Heart left ventricle (tissue), 16 donors: Measurements from ENCODE around the gene SIN3A. TPM values are rescaled to one million over a fixed set of nuclear protein-coding genes. Genes with fewer than 3 reads are reported as not detected.

Source experiments
- ATAC-seq, 4 donors: fragments of 200-7000 bp; cut with Tn5 transposase; one replicate each; pipeline ENCODE4 v1.9.1; 2020 to 2022; ENCODE audit warnings: moderate library complexity in 4 of 4, mild to moderate bottlenecking in 3 of 4, moderate number of reproducible peaks in 1 of 4
- DNase-seq, 5 donors: peaks; one replicate each; pipeline ENCODE4 v3.0.0-alpha.2; 2020
- H3K27ac ChIP-seq, 12 donors: fragments of 200-600 bp; sonication (generic) in 4 of 12; one replicate each; pipeline versions ENCODE4 v1.5.0 to v1.8.0; 2016 to 2022; ENCODE audit warnings: mild to moderate bottlenecking in 2 of 12
- H3K27me3 ChIP-seq, 9 donors: fragments of 200-600 bp; sonication (generic) in 2 of 9; one replicate each; pipeline versions ENCODE4 v1.5.1 to v1.8.0; 2016 to 2022; ENCODE audit warnings: mild to moderate bottlenecking in 3 of 9
- H3K36me3 ChIP-seq, 9 donors: fragments of 200-600 bp; sonication (generic) in 2 of 9; one replicate each; pipeline versions ENCODE4 v1.5.0 to v1.8.0; 2018 to 2022; ENCODE audit warnings: mild to moderate bottlenecking in 2 of 9
- H3K4me1 ChIP-seq, 12 donors: fragments of 200-600 bp; sonication (generic) in 4 of 12; one replicate each; pipeline versions ENCODE4 v1.5.0 to v1.8.0; 2016 to 2022; ENCODE audit warnings: mild to moderate bottlenecking in 3 of 12
- H3K4me3 ChIP-seq, 12 donors: fragments of 200-600 bp; sonication (generic) in 4 of 12; one replicate each; pipeline versions ENCODE4 v1.5.0 to v1.8.0; 2017 to 2022; ENCODE audit warnings: mild to moderate bottlenecking in 9 of 12, moderate library complexity in 4 of 12
- H3K9me3 ChIP-seq, 12 donors: fragments of 200-600 bp; sonication (generic) in 4 of 12; one replicate each; pipeline versions ENCODE4 v1.5.0 to v1.8.0; 2016 to 2022; ENCODE audit warnings: mild to moderate bottlenecking in 1 of 12
- CTCF ChIP-seq, 12 donors: fragments of 200-600 bp; sonication (generic) in 4 of 12; IDR thresholded peaks; one replicate each; pipeline versions ENCODE4 v1.5.0 to v1.8.0; 2018 to 2022; ENCODE audit warnings: antibody characterized with exemption in 12 of 12, mild to moderate bottlenecking in 5 of 12
- POLR2A ChIP-seq, 2 donors: fragments of 450-650 bp; IDR thresholded peaks; one replicate each; pipeline ENCODE4 v1.6.1; 2017; ENCODE audit warnings: antibody characterized with exemption in 2 of 2, mild to moderate bottlenecking in 2 of 2, moderate library complexity in 2 of 2
- WGBS, 4 donors: extraction: QIAGEN DNeasy Blood & Tissue Kit in 2 of 4; methylation state at CpG; one replicate each; pipeline versions ENCODE4 v1.1.5 to v1.1.7; 2013 to 2018; 5-methylcytosine and 5-hydroxymethylcytosine counted together
- intact Hi-C, 10 donors: fragments of 100-400 bp; cut with DNase I; formaldehyde crosslinking; loops; one replicate each; pipeline versions ENCODE4 v1.11.1 to v1.14.2; 2022
- polyA plus RNA-seq, 2 donors: library from polyadenylated mRNA; stranded (reverse); fragments of 200-250 nt; gene quantifications; one replicate each; pipeline ENCODE4 v1.2.3, GENCODE V29; 2013
- total RNA-seq, 9 donors: library from RNA; depleted of rRNA in 2 of 9; stranded (reverse); fragments of >200 nt in 2 of 9; fragmentation: NEBNext Ultra II Directional in 3 of 9; extraction: Animal tissue kit (Norgen Biotek cat#: 25700) in 3 of 9; gene quantifications; one replicate each; pipeline versions ENCODE4 v1.1.0 to v1.2.4, GENCODE V29; 2016 to 2023
- donor health status: ischemic (EF 13 %, LVEDD 7.1; RV severe dilation, severe dysfunction).
- donor health status: healthy with polysubstance abuse.
- donor health status: DM: no; HTN: yes; CAD: no.
- donor health status: DM: no; HTN: no; CAD: no.
- donor health status: ischemic (EF 25% LVEDD 6.9; RV normal size, moderate dysfunction).
- donor health status: ischemic (EF 25% LVEDD 5.7; RV mildly dilated, moderate dysfunction).
- donor health status: healthy.
- donor health status: DM: yes; HTN: yes; CAD: no.
- donor health status: ischemic (EF 35%, LVEDD 5.7; RV mildly dilated, moderate dysfunction).
- donor health status: nonischemic (EF 11% LVEDD 7.7; RV severe dilation, severe dysfunction).
- donor health status: DM: yes; HTN: yes; CAD: no.
- donor health status: PGD.
- donor health status: ischemic (EF 29% LVEDD 5.4; RV normal size, mild dysfunction).
- donor health status: nonischemic (EF 23%, LVEDD 6.1; RV moderate dilation, normal function).

SIN3A gene
- total and polyA plus RNA-seq, 11 donors = 5.6 to 43.5 (median 31.3) TPM

GRCh38 chr15:75420698-75421097 is 30.8 kb downstream of the SIN3A start:
- Histone ChIP-seq H3K36me3 (peaks cover 0 to 79% (median 58%) of the 10 kb centered on the region in 9 donors), H3K9me3 (no peaks in the 10 kb centered on the region), H3K4me3 (no peak overlapping the region), H3K27me3 (no peaks in the 10 kb centered on the region), H3K4me1 (no peaks in the 10 kb centered on the region), H3K27ac (no peak overlapping the region)
- DNase-seq = no peak
- TF ChIP-seq POLR2A (IDR thresholded peaks at IDR 0.05) (no peak), CTCF (IDR thresholded peaks at IDR 0.05) (no peak)
- ATAC-seq = no peak
- intact Hi-C loops = no loop called here

GRCh38 chr15:75416584-75416983 is 34.9 kb downstream of the SIN3A start:
- ATAC-seq (no peak), DNase-seq (no peak)
- TF ChIP-seq CTCF (IDR thresholded peaks at IDR 0.05) (no peak), POLR2A (IDR thresholded peaks at IDR 0.05) (no peak)
- H3K4me3 ChIP-seq = no peak overlapping the region
- no peak overlapping the region for H3K27ac ChIP-seq
- H3K36me3 ChIP-seq = peaks cover 0 to 81% (median 67%) of the 10 kb centered on the region in 9 donors
- 98 to 100% (median 99%) methylated on average over 1 of the region's 1 CpG for WGBS, 4 donors
- no peaks in the 10 kb centered on the region for H3K4me1 ChIP-seq
- intact Hi-C loops = no loop called here
- H3K9me3 ChIP-seq = no peaks in the 10 kb centered on the region
- no peaks in the 10 kb centered on the region for H3K27me3 ChIP-seq

GRCh38 chr15:75410196-75410595 is 41.3 kb downstream of the SIN3A start:
- Histone ChIP-seq H3K36me3 (peaks cover 4 to 100% (median 93%) of the 10 kb centered on the region in 9 donors), H3K27ac (no peak overlapping the region), H3K4me1 (no peaks in the 10 kb centered on the region), H3K4me3 (no peak overlapping the region), H3K27me3 (no peaks in the 10 kb centered on the region), H3K9me3 (no peaks in the 10 kb centered on the region)
- DNase-seq = no peak
- no peak for ATAC-seq
- 91 to 94% (median 93%) methylated on average over 6 of the region's 6 CpGs for WGBS, 4 donors
- TF ChIP-seq CTCF (IDR thresholded peaks at IDR 0.05) (no peak), POLR2A (IDR thresholded peaks at IDR 0.05) (no peak)
- intact Hi-C loops = no loop called here

- no peaks in the 10 kb centered on the region for H3K4me1 ChIP-seq
- no peak overlapping the region for H3K27ac ChIP-seq
- no peaks in the 10 kb centered on the region for H3K9me3 ChIP-seq
- no peak for TF ChIP-seq CTCF (IDR thresholded peaks at IDR 0.05)
- no peak for TF ChIP-seq POLR2A (IDR thresholded peaks at IDR 0.05)
- 90 to 97% (median 95%) methylated on average over 1 of the region's 1 CpG for WGBS, 4 donors
- intact Hi-C loops = no loop called here
- no peak overlapping the region for H3K4me3 ChIP-seq
- DNase-seq (no peak), ATAC-seq (no peak)
- peaks cover 6 to 100% (median 100%) of the 10 kb centered on the region in 9 donors for H3K36me3 ChIP-seq
- no peaks in the 10 kb centered on the region for H3K27me3 ChIP-seq
Measured at GRCh38 chr15:75407083-75407482, 44.4 kb downstream of the SIN3A start.
